Activated T-cell treated with anti-CD3 and anti-CD28 coated beads for 1 hour (primary cell): Measurements from ENCODE around the gene GNAS-AS1.

Source experiments
- DNase-seq: peaks from one replicate; pipeline ENCODE4 v3.0.0-alpha.2; 2020; ENCODE audit warnings: low read depth

The GNAS-AS1 gene

GRCh38 chr20:58778760-58779159 lies 71.9 kb downstream of the GNAS-AS1 start:
- DNase-seq = no peak

GRCh38 chr20:58777657-58778056 lies 73.0 kb downstream of the GNAS-AS1 start:
- DNase-seq = no peak

GRCh38 chr20:58776109-58776508 lies 74.6 kb downstream of the GNAS-AS1 start:
- no peak for DNase-seq

GRCh38 chr20:58775371-58775770 lies 75.3 kb downstream of the GNAS-AS1 start:
- DNase-seq = no peak

- DNase-seq = no peak
Observed at GRCh38 chr20:58774667-58775263, 75.9 kb downstream of the GNAS-AS1 start.

- DNase-seq = no peak
Observed at GRCh38 chr20:58774214-58774613, 76.5 kb downstream of the GNAS-AS1 start.

- no peak for DNase-seq
Observed at GRCh38 chr20:58772786-58773185, 77.9 kb downstream of the GNAS-AS1 start.
